Endodermal cell (in vitro differentiated cells): Measurements from ENCODE around the gene DESI1. TPM values are rescaled to one million over a fixed set of nuclear protein-coding genes. Genes with fewer than 3 reads are reported as not detected.

Experiments
- DNase-seq: peaks from one replicate; pipeline ENCODE4 v3.0.0-alpha.2; 2017
- H3K27ac ChIP-seq: 2 replicates; pipeline ENCODE4 v1.5.1; 2013; ENCODE audit warnings: mild to moderate bottlenecking, low read depth, low read length, moderate library complexity
- H3K27me3 ChIP-seq: 2 replicates; pipeline ENCODE4 v1.6.1; 2013; ENCODE audit warnings: mild to moderate bottlenecking, low read length, moderate library complexity; ENCODE audit not compliant: insufficient read depth, control insufficient read depth, poor library complexity, severe bottlenecking
- H3K36me3 ChIP-seq: 2 replicates; pipeline ENCODE4 v1.7.0; 2013; ENCODE audit warnings: mild to moderate bottlenecking, low read length, moderate library complexity; ENCODE audit not compliant: control insufficient read depth, insufficient read depth
- H3K4me1 ChIP-seq: one replicate; pipeline ENCODE4 v1.7.0; 2013; ENCODE audit warnings: low read length; ENCODE audit not compliant: control insufficient read depth, insufficient read depth
- H3K4me3 ChIP-seq: 2 replicates; pipeline ENCODE4 v1.5.1; 2013; ENCODE audit warnings: mild to moderate bottlenecking, low read length, moderate library complexity
- H3K9ac ChIP-seq: 2 replicates; pipeline ENCODE4 v1.6.1; 2013; ENCODE audit warnings: mild to moderate bottlenecking, low read length, moderate library complexity; ENCODE audit not compliant: poor library complexity, severe bottlenecking; ENCODE audit errors: extremely low read depth
- H3K9me3 ChIP-seq: 2 replicates; pipeline ENCODE4 v1.6.1; 2013; ENCODE audit warnings: mild to moderate bottlenecking, low read length, moderate library complexity; ENCODE audit not compliant: control insufficient read depth
- H3K27ac Mint-ChIP-seq: 2 replicates; pipeline ENCODE4 v1.8.0; 2020; ENCODE audit warnings: mixed read lengths
- H3K27me3 Mint-ChIP-seq: 2 replicates; pipeline ENCODE4 v1.8.0; 2021; ENCODE audit warnings: mild to moderate bottlenecking, mixed read lengths; ENCODE audit not compliant: insufficient read depth
- H3K36me3 Mint-ChIP-seq: 2 replicates; pipeline ENCODE4 v1.8.0; 2020; ENCODE audit warnings: low read depth, mixed read lengths
- H3K4me1 Mint-ChIP-seq: 2 replicates; pipeline ENCODE4 v1.8.0; 2020; ENCODE audit warnings: mixed read lengths
- H3K4me3 Mint-ChIP-seq: 2 replicates; pipeline ENCODE4 v1.8.0; 2020; ENCODE audit warnings: mild to moderate bottlenecking, moderate library complexity, mixed read lengths
- H3K9me3 Mint-ChIP-seq: 2 replicates; pipeline ENCODE4 v1.8.0; 2020; ENCODE audit warnings: mild to moderate bottlenecking, mixed read lengths
- WGBS, 2 experiments: methylation state at CpG; one replicate each; pipeline versions ENCODE4 v1.1.5 to v1.1.7; 2013; ENCODE audit warnings: missing lambda C conversion rate in 2 of 2, mixed read lengths in 1 of 2; ENCODE audit not compliant: insufficient coverage in 1 of 2, insufficient read length in 1 of 2; 5-methylcytosine and 5-hydroxymethylcytosine counted together
- total RNA-seq, 2 donors: library from RNA; stranded (reverse); fragmentation: NEBNext Ultra II Directional in 1 of 2; extraction: Animal tissue kit (Norgen Biotek cat#: 25700) in 1 of 2; gene quantifications; 2 replicates in 1 of 2; 3 replicates in 1 of 2; pipeline ENCODE4 v1.2.1, GENCODE V29; 2021
- TF ChIP-seq, protein P1 (sequence below): fragments of 200-600 bp; sonication (generic); conservative IDR thresholded peaks from 2 replicates; pipeline ENCODE4 v1.5.0; 2021; ENCODE audit warnings: antibody characterized with exemption, mild to moderate bottlenecking

Gene DESI1
- total RNA-seq, 2 donors from 2014 or later, result 21.8 to 28.9 TPM

DNA sequence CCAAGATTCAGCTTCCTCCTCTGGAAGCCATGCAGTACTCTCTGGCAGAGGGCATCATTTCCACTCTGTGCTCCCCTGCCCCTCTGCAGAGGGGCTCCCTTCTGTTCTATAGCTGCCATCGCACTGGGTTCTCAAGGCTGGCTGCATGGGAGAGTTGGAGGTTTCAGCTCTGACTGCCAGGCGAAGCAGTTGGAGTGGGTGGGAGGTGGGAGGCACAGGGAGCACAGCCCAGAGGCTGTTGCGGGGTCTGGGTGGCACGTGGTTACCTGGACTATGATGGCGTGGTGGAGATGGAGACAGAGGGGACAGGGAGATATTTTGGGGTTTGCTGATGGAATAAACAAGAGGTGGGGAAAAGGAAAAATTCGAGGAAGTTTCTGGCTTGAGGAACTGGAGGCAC is 36.0 kb downstream of the DESI1 start:
- H3K36me3 ChIP-seq, result peaks cover 15% of the 10 kb centered on the region
- peak overlapping the region; percentile 26 for H3K27ac Mint-ChIP-seq
- TF ChIP-seq, protein P1, sequence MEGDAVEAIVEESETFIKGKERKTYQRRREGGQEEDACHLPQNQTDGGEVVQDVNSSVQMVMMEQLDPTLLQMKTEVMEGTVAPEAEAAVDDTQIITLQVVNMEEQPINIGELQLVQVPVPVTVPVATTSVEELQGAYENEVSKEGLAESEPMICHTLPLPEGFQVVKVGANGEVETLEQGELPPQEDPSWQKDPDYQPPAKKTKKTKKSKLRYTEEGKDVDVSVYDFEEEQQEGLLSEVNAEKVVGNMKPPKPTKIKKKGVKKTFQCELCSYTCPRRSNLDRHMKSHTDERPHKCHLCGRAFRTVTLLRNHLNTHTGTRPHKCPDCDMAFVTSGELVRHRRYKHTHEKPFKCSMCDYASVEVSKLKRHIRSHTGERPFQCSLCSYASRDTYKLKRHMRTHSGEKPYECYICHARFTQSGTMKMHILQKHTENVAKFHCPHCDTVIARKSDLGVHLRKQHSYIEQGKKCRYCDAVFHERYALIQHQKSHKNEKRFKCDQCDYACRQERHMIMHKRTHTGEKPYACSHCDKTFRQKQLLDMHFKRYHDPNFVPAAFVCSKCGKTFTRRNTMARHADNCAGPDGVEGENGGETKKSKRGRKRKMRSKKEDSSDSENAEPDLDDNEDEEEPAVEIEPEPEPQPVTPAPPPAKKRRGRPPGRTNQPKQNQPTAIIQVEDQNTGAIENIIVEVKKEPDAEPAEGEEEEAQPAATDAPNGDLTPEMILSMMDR, result no peak

DNA sequence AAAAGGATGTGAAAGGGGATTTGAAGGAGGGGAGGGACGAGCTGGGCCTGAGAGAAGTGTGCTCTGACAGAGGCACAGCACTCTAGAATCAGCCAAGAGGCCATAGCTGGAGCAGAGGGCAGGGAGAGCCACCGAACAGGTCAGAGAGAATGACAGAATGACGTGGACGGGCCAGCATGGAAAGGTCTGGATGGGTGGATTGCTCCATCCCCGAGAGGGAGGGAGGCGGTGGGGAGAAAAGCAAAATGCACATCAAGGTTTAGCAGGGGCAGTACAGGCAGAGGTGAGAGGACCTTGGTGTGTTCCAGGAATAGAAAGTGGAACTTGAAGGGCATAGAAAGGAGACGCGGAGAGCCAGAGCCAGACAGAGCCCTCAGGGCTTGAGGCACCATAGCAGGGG is 38.1 kb downstream of the DESI1 start:
- WGBS, 2 experiments, result 91 to 93% methylated on average over 8 of the region's 8 CpGs
- no peak overlapping the region for H3K4me3 Mint-ChIP-seq
- Histone ChIP-seq H3K27me3 (no peaks in the 10 kb centered on the region), H3K9ac (no peak overlapping the region), H3K4me3 (no peak overlapping the region), H3K4me1 (no peaks in the 10 kb centered on the region), H3K27ac (no peak overlapping the region), H3K36me3 (peaks cover 21% of the 10 kb centered on the region), H3K9me3 (no peaks in the 10 kb centered on the region)
- DNase-seq, result no peak
- H3K4me1 Mint-ChIP-seq, result peaks cover 3% of the 10 kb centered on the region
- no peaks in the 10 kb centered on the region for H3K9me3 Mint-ChIP-seq
- H3K36me3 Mint-ChIP-seq, result peaks cover 26% of the 10 kb centered on the region
- H3K27ac Mint-ChIP-seq, result no peak overlapping the region
- no peaks in the 10 kb centered on the region for H3K27me3 Mint-ChIP-seq
- TF ChIP-seq, protein P1, result no peak

More for the DNA sequence above, 36.0 kb downstream of the DESI1 start:
- Histone ChIP-seq H3K9ac (no peak overlapping the region), H3K4me1 (no peaks in the 10 kb centered on the region), H3K4me3 (no peak overlapping the region), H3K27me3 (no peaks in the 10 kb centered on the region), H3K27ac (no peak overlapping the region), H3K9me3 (no peaks in the 10 kb centered on the region)
- Mint-ChIP-seq H3K4me3 (no peak overlapping the region), H3K36me3 (peaks cover 20% of the 10 kb centered on the region), H3K4me1 (peaks cover 11% of the 10 kb centered on the region), H3K9me3 (no peaks in the 10 kb centered on the region), H3K27me3 (no peaks in the 10 kb centered on the region)
- WGBS, 2 experiments, result 91 to 95% methylated on average over 4 to 6 of the region's 6 CpGs
- DNase-seq, result no peak

DNA sequence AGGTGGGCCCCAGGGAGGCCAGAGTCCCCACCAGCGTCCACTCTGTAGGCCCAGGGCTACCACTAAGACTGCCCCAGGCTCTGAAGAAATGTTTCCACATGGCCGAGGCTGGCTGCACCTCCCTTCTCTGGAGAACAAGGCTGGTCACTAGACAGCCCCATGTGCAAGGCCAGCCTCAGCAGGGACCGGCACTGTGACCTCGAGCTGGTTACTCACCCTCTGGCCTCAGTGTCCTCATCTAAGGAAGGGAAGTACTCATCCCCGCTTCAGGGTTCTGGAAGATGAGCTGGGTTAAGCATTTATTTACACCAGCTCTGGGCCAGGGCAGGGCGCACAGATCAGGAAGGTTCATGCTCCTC is 40.9 kb downstream of the DESI1 start:
- no peaks in the 10 kb centered on the region for H3K4me1 ChIP-seq
- Mint-ChIP-seq H3K9me3 (no peaks in the 10 kb centered on the region), H3K27ac (no peak overlapping the region), H3K36me3 (peaks cover 34% of the 10 kb centered on the region), H3K4me1 (no peaks in the 10 kb centered on the region), H3K4me3 (no peak overlapping the region), H3K27me3 (no peaks in the 10 kb centered on the region)
- H3K9ac ChIP-seq, result no peak overlapping the region
- TF ChIP-seq, protein P1, result no peak
- H3K9me3 ChIP-seq, result no peaks in the 10 kb centered on the region
- no peaks in the 10 kb centered on the region for H3K27me3 ChIP-seq
- no peak overlapping the region for H3K27ac ChIP-seq
- WGBS, 2 experiments, result 90 to 97% methylated on average over 6 of the region's 6 CpGs
- H3K4me3 ChIP-seq, result no peak overlapping the region
- no peak for DNase-seq
- H3K36me3 ChIP-seq, result peaks cover 23% of the 10 kb centered on the region
